Measurements from ENCODE around the gene ZNF280D.
A peak's percentile ranks its signal among the peaks of the same experiment; 100 is the strongest.

The ZNF280D gene

GRCh38 chr15:56774356-56774755 lies 41.0 kb upstream of the ZNF280D start:
- DNase-seq (ENCODE audit: low read depth) = no peak
- no peak overlapping the region for H3K4me3 ChIP-seq (ENCODE audit: low read length)
- no peak for TF ChIP-seq CTCF (IDR thresholded peaks at IDR 0.05; ENCODE audit: insufficient read depth, low read depth, low read length, missing control alignments)

- DNase-seq (ENCODE audit: low read depth) = no peak
Observed at GRCh38 chr15:56772868-56773639, 39.7 kb upstream of the ZNF280D start.

GRCh38 chr15:56770173-56770572 lies 36.9 kb upstream of the ZNF280D start:
- no peak for DNase-seq (ENCODE audit: low read depth)
- TF ChIP-seq CTCF (IDR thresholded peaks at IDR 0.05; ENCODE audit: insufficient read depth, low read depth, low read length, missing control alignments) = no peak
- no peak overlapping the region for H3K4me3 ChIP-seq (ENCODE audit: low read length)

More at GRCh38 chr15:56772868-56773639, 39.7 kb upstream of the ZNF280D start:
- no peak overlapping the region for H3K4me3 ChIP-seq (ENCODE audit: low read length)
- TF ChIP-seq CTCF (IDR thresholded peaks at IDR 0.05; ENCODE audit: insufficient read depth, low read depth, low read length, missing control alignments) = no peak

GRCh38 chr15:56767315-56767714 lies 34.0 kb upstream of the ZNF280D start:
- DNase-seq (ENCODE audit: low read depth) = peak; percentile 24
- no peak overlapping the region for H3K4me3 ChIP-seq (ENCODE audit: low read length)
- no peak for TF ChIP-seq CTCF (IDR thresholded peaks at IDR 0.05; ENCODE audit: insufficient read depth, low read depth, low read length, missing control alignments)

GRCh38 chr15:56765251-56765650 lies 31.9 kb upstream of the ZNF280D start:
- TF ChIP-seq CTCF (IDR thresholded peaks at IDR 0.05; ENCODE audit: insufficient read depth, low read depth, low read length, missing control alignments) = no peak
- H3K4me3 ChIP-seq (ENCODE audit: low read length) = no peak overlapping the region
- no peak for DNase-seq (ENCODE audit: low read depth)

- peak; percentile 34 for DNase-seq (ENCODE audit: low read depth)
- no peak for TF ChIP-seq CTCF (IDR thresholded peaks at IDR 0.05; ENCODE audit: insufficient read depth, low read depth, low read length, missing control alignments)
- H3K4me3 ChIP-seq (ENCODE audit: low read length) = no peak overlapping the region
Observed at GRCh38 chr15:56763141-56763895, 30.0 kb upstream of the ZNF280D start.
